GM12878 (cell line): Measurements from ENCODE around the gene MORC3. TPM values are rescaled to one million over a fixed set of nuclear protein-coding genes. Genes with fewer than 3 reads are reported as not detected.

ENCODE experiments used
- ATAC-seq: fragments of 200-7000 bp; cut with Tn5 transposase; 3 replicates; pipeline ENCODE4 v1.9.1; 2020; ENCODE audit warnings: mild to moderate bottlenecking, moderate library complexity
- BruUV-seq: library from RNA; stranded (reverse); fragments of 400-500 nt; replicated peaks from 2 replicates; lab custom pipeline; 2021; lab: Mats Ljungman, UMichigan
- CTCF ChIA-PET: fragments of 300-600 bp; sonication (Branson Sonifier 250); formaldehyde crosslinking; extraction: SDS; loops from one replicate; lab custom pipeline; 2021; ENCODE audit warnings: inconsistent platforms; lab: Yijun Ruan, JAX
- POLR2A ChIA-PET: fragments of 350-600 bp; formaldehyde crosslinking; extraction: SDS; loops from one replicate; lab custom pipeline; 2021; ENCODE audit warnings: inconsistent platforms; lab: Charles Lee
- RAD21 ChIA-PET: fragments of 300-600 bp; sonication (Branson Sonifier 250); formaldehyde crosslinking; loops from one replicate; lab custom pipeline; 2023; ENCODE audit warnings: antibody characterized with exemption; ENCODE audit not compliant: unreplicated experiment; lab: Charles Lee
- SMC1A ChIA-PET: fragments of 300-600 bp; sonication (Branson Sonifier 250); formaldehyde crosslinking; loops from one replicate; lab custom pipeline; 2023; ENCODE audit not compliant: unreplicated experiment, uncharacterized antibody; lab: Charles Lee
- DNase-seq: peaks from one replicate; pipeline ENCODE4 v3.0.0-alpha.2; 2011; ENCODE audit warnings: low read depth, low spot score
- FAIRE-seq: peaks from 3 replicates; lab custom pipeline; 2011; peaks lifted over from hg19 to GRCh38; lab: Jason Lieb, UNC
- H2AFZ ChIP-seq: 2 replicates; pipeline ENCODE4 v1.6.0; 2011; ENCODE audit warnings: low read depth, low read length, control low read depth; ENCODE audit not compliant: control insufficient read depth
- H3K27ac ChIP-seq: 2 replicates; pipeline ENCODE4 v1.5.1; 2011; ENCODE audit warnings: control low read depth; ENCODE audit not compliant: control insufficient read depth, insufficient read depth
- H3K27me3 ChIP-seq, 2 experiments: replicated peaks in 1 of 2; 2 replicates each; pipeline versions ENCODE4 v1.6.0 to v1.6.1; 2011; ENCODE audit warnings: low read length in 1 of 2; ENCODE audit not compliant: control insufficient read depth in 2 of 2, insufficient read depth in 2 of 2
- H3K36me3 ChIP-seq, 2 experiments: 2 replicates each; pipeline ENCODE4 v1.5.1; 2011; ENCODE audit warnings: low read length in 1 of 2; ENCODE audit not compliant: control insufficient read depth in 2 of 2, insufficient read depth in 2 of 2
- H3K4me1 ChIP-seq: 2 replicates; pipeline ENCODE4 v1.6.1; 2011; ENCODE audit warnings: mild to moderate bottlenecking, low read length, moderate library complexity, mixed read lengths; ENCODE audit not compliant: control insufficient read depth, insufficient read depth
- H3K4me2 ChIP-seq: 2 replicates; pipeline ENCODE4 v1.6.0; 2011; ENCODE audit warnings: control low read depth; ENCODE audit not compliant: control insufficient read depth, insufficient read depth
- H3K4me3 ChIP-seq: fragments of 200-600 bp; sonication (generic); 2 replicates; pipeline ENCODE4 v1.5.1; 2016
- H3K79me2 ChIP-seq: 2 replicates; pipeline ENCODE4 v1.6.0; 2011; ENCODE audit warnings: low read length; ENCODE audit not compliant: control insufficient read depth, insufficient read depth
- H3K9ac ChIP-seq: 2 replicates; pipeline ENCODE4 v1.8.0; 2011; ENCODE audit warnings: low read length, control low read depth, mixed read lengths; ENCODE audit not compliant: control insufficient read depth, insufficient read depth
- H3K9me3 ChIP-seq: replicated peaks from 3 replicates; pipeline ENCODE4 v1.5.1; 2011; ENCODE audit warnings: mild to moderate bottlenecking, low read length; ENCODE audit not compliant: control insufficient read depth, insufficient read depth
- H4K20me1 ChIP-seq: 2 replicates; pipeline ENCODE4 v1.6.0; 2011; ENCODE audit not compliant: control insufficient read depth, insufficient read depth
- SIX5 ChIP-seq: IDR thresholded peaks from 2 replicates; pipeline ENCODE4 v1.6.1; 2011; ENCODE audit warnings: mild to moderate bottlenecking, low read depth, low read length, moderate library complexity; ENCODE audit not compliant: severe bottlenecking
- WGBS: methylation state at CpG from one replicate; pipeline ENCODE4 v1.1.6; 2016; ENCODE audit warnings: low lambda C conversion rate; ENCODE audit not compliant: insufficient replicate concordance, insufficient coverage; ENCODE audit errors: missing lambda C conversion rate; 5-methylcytosine and 5-hydroxymethylcytosine counted together
- in situ Hi-C: fragments of 300-500 bp; cut with MboI; formaldehyde crosslinking; loops from 9 replicates; pipeline ENCODE4 v1.14.3; 2018; ENCODE audit warnings: mixed read lengths
- intact Hi-C: fragments of 100-400 bp; cut with micrococcal nuclease; formaldehyde crosslinking; loops from one replicate; pipeline ENCODE4 v1.14.2; 2022; ENCODE audit not compliant: unreplicated experiment
- polyA plus RNA-seq, 11 experiments: library from polyadenylated mRNA; depleted of rRNA in 4 of 11; unstranded in 6 of 11; stranded (reverse) in 5 of 11; fragments of >200 nt; fragmentation: Nextera tagmentation in 4 of 11; fragmentation: Illumina TruSeq in 1 of 11; extraction: Ambion mirVana in 4 of 11; extraction: Trizol in 1 of 11; gene quantifications; 1 replicate in 1 of 11; 2 replicates in 10 of 11; pipeline versions ENCODE4 v1.2.1 to v1.2.3, GENCODE V29; 2011 to 2016; ENCODE audit warnings: inconsistent platforms in 2 of 11, missing spikeins in 2 of 11, low read depth in 1 of 11
- total RNA-seq, 4 experiments: library from RNA; depleted of rRNA in 3 of 4; stranded (reverse); fragments of >200 nt in 3 of 4; fragmentation: Illumina TruSeq in 1 of 4; extraction: Trizol in 1 of 4; gene quantifications; 2 replicates each; pipeline versions ENCODE4 v1.2.1 to v1.2.3, GENCODE V29; 2013 to 2021
- TF ChIP-seq, protein P1 (sequence below): IDR thresholded peaks from 2 replicates; pipeline ENCODE4 v1.6.1; 2011; ENCODE audit warnings: low read depth, mild to moderate bottlenecking, low read length, moderate library complexity, borderline replicate concordance; ENCODE audit errors: extremely low read depth
- TF ChIP-seq, protein P2 (sequence below): fragments of 450-650 bp; IDR thresholded peaks from 2 replicates; pipeline ENCODE4 v1.6.1; 2017; ENCODE audit warnings: mild to moderate bottlenecking, moderate library complexity

The MORC3 gene
- total and polyA plus RNA-seq, 10 of the 15 experiments (the other 5 are each of a cell fraction or from before 2014, with no cell fraction given) = 5.5 to 29.9 (median 16.3) TPM

DNA sequence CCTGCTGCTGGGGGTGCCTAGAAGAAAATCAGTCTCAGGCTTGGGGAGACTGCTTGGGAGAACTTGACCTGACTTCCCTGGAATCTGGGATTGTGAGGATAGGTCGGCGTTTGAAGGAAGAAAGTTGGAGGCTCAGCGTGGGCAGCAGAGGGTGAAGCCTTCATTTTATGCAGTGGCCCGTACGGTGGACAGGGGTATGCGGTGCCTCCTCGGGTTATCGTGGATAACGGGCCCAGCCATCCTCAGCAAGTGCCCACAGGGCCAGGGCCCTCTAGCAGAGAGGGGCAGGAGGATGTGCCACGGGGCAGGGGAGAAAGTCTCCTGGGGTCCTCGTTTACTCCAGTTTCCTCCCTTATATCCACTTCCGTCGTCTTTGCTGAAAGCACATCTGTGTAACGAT is 99.2 kb downstream of the MORC3 start:
- H3K79me2 ChIP-seq = no peaks in the 10 kb centered on the region
- TF ChIP-seq, protein P1, sequence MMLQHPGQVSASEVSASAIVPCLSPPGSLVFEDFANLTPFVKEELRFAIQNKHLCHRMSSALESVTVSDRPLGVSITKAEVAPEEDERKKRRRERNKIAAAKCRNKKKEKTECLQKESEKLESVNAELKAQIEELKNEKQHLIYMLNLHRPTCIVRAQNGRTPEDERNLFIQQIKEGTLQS = no peak
- TF ChIP-seq, protein P2, sequence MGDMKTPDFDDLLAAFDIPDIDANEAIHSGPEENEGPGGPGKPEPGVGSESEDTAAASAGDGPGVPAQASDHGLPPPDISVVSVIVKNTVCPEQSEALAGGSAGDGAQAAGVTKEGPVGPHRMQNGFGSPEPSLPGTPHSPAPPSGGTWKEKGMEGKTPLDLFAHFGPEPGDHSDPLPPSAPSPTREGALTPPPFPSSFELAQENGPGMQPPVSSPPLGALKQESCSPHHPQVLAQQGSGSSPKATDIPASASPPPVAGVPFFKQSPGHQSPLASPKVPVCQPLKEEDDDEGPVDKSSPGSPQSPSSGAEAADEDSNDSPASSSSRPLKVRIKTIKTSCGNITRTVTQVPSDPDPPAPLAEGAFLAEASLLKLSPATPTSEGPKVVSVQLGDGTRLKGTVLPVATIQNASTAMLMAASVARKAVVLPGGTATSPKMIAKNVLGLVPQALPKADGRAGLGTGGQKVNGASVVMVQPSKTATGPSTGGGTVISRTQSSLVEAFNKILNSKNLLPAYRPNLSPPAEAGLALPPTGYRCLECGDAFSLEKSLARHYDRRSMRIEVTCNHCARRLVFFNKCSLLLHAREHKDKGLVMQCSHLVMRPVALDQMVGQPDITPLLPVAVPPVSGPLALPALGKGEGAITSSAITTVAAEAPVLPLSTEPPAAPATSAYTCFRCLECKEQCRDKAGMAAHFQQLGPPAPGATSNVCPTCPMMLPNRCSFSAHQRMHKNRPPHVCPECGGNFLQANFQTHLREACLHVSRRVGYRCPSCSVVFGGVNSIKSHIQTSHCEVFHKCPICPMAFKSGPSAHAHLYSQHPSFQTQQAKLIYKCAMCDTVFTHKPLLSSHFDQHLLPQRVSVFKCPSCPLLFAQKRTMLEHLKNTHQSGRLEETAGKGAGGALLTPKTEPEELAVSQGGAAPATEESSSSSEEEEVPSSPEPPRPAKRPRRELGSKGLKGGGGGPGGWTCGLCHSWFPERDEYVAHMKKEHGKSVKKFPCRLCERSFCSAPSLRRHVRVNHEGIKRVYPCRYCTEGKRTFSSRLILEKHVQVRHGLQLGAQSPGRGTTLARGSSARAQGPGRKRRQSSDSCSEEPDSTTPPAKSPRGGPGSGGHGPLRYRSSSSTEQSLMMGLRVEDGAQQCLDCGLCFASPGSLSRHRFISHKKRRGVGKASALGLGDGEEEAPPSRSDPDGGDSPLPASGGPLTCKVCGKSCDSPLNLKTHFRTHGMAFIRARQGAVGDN = no peak
- TF ChIP-seq SIX5 = no peak
- TF ChIP-seq, all 136 proteins: peak for 0
- ChIA-PET SMC1A (interaction anchor here (0.6 to 1.3 kb wide), 5 partner anchors 83 to 513 kb away, joined by 3 to 7 read pairs (median 3); no protein-coding TSS in a partner anchor), RAD21 (interaction anchor here (1.5 kb wide), 1 partner anchor 86 kb away, joined by 3 read pairs; no protein-coding TSS in a partner anchor), CTCF (interaction anchor here (0.8 to 2.1 kb wide), 14 partner anchors 9 to 511 kb away, joined by 3 to 9 read pairs (median 4); no protein-coding TSS in a partner anchor), POLR2A (no interaction called here)
- Histone ChIP-seq H3K9ac (no peak overlapping the region), H3K36me3 (peaks cover 2 to 11% of the 10 kb centered on the region in 2 experiments; a peak in 3 of 4 replicates), H3K27ac (no peak overlapping the region), H3K9me3 (no peaks in the 10 kb centered on the region), H2AFZ (no peak overlapping the region), H3K4me1 (no peaks in the 10 kb centered on the region), H3K4me3 (no peak overlapping the region), H4K20me1 (no peaks in the 10 kb centered on the region), H3K27me3 (no peaks in the 10 kb centered on the region), H3K4me2 (no peak overlapping the region)
- BruUV-seq = no TSS peak
- WGBS = 90% methylated on average over 14 of the region's 14 CpGs
- no peak for DNase-seq
- intact Hi-C loops (no loop called here), in situ Hi-C loops (no loop called here)
- no peak for ATAC-seq
- no peak for FAIRE-seq
